ENCODE measurements around the gene HECTD1. TPM values are rescaled to one million over a fixed set of nuclear protein-coding genes. Genes with fewer than 3 reads are reported as not detected.

HECTD1 gene
- polyA plus RNA-seq, 1 experiment = 121 TPM

DNA sequence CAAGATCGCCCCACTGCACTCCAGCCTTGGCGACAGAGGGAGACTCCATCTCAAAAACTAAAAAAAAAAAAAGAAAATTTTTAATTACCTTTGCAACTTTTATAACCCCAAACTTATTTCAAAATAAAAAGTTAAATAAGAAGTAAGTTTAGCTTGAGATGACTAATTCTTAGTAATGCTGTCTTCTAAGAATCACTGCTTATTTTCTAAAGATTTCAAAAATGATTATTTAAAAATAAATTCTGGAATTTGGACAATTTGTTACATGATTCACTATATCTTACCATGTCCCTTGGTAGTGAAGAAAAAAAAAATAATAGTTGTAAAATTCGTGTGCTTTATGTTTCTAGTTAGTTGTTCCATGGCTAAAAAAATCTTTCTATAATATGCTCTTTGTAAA lies 11.6 kb upstream of the HECTD1 start:
- CTCF ChIA-PET = no interaction called here
- Histone ChIP-seq H3K27ac (ENCODE audit: low read depth, low read length) (no peak overlapping the region), H3K9me3 (ENCODE audit: control insufficient read depth, insufficient read depth, low read length) (no peaks in the 10 kb centered on the region), H3K4me3 (ENCODE audit: low read depth, low read length) (no peak overlapping the region), H3K27me3 (ENCODE audit: control insufficient read depth, insufficient read depth, low read length) (no peaks in the 10 kb centered on the region)
- TF ChIP-seq, protein P1, sequence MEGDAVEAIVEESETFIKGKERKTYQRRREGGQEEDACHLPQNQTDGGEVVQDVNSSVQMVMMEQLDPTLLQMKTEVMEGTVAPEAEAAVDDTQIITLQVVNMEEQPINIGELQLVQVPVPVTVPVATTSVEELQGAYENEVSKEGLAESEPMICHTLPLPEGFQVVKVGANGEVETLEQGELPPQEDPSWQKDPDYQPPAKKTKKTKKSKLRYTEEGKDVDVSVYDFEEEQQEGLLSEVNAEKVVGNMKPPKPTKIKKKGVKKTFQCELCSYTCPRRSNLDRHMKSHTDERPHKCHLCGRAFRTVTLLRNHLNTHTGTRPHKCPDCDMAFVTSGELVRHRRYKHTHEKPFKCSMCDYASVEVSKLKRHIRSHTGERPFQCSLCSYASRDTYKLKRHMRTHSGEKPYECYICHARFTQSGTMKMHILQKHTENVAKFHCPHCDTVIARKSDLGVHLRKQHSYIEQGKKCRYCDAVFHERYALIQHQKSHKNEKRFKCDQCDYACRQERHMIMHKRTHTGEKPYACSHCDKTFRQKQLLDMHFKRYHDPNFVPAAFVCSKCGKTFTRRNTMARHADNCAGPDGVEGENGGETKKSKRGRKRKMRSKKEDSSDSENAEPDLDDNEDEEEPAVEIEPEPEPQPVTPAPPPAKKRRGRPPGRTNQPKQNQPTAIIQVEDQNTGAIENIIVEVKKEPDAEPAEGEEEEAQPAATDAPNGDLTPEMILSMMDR (IDR thresholded peaks at IDR 0.05; ENCODE audit: low read depth, low read length) = no peak
- POLR2A ChIA-PET = interaction anchor here (0.6 kb wide), 1 partner anchor 44 kb away, joined by 3 read pairs; no protein-coding TSS in a partner anchor
- no peak for DNase-seq (ENCODE audit: low read depth, low spot score)

DNA sequence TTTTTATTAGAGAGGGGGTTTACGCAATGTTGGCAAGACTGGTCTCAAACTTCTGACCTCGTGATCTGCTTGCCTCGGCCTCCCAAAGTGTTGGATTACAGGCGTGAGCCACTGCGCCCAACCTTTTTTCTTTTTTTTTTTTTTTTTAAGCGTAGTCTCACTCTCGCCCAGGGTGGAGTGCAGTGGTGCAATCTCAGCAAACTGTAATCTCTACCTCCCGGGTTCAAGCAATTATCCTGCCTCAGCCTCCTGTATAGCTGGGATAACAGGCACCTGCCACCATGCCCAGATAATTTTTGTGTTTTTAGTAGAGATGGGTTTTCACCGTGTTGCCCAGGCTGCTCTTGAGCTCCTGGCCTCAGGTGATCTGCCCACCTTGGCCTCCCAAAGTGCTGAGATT lies 8.8 kb upstream of the HECTD1 start:
- Histone ChIP-seq H3K9me3 (ENCODE audit: control insufficient read depth, insufficient read depth, low read length) (no peaks in the 10 kb centered on the region), H3K4me3 (ENCODE audit: low read depth, low read length) (no peak overlapping the region), H3K27me3 (ENCODE audit: control insufficient read depth, insufficient read depth, low read length) (no peaks in the 10 kb centered on the region), H3K27ac (ENCODE audit: low read depth, low read length) (no peak overlapping the region)
- DNase-seq (ENCODE audit: low read depth, low spot score) = no peak
- ChIA-PET CTCF (no interaction called here), POLR2A (no interaction called here)
- TF ChIP-seq, protein P1 (IDR thresholded peaks at IDR 0.05; ENCODE audit: low read depth, low read length) = no peak

DNA sequence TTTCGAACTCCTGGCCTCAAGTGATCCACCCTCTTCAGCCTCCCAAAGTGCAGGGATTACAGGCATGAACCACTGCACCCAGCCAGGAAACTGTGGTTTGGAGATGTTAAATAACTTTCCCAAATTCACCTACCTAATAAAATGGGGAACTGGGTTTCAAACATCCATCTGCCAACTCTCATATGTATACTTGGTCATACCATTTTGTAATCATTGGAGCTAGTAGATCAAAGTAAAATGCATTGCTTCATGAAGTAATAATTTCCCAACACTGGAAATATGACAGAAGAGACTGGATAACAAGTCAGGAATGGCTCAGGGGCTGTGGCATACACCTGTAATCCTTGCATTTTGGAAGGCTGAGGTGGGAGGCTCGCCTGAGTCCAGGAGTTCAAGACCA lies 5.3 kb upstream of the HECTD1 start:
- no peak overlapping the region for H3K4me3 ChIP-seq (ENCODE audit: low read depth, low read length)
- H3K27ac ChIP-seq (ENCODE audit: low read depth, low read length) = no peak overlapping the region
- POLR2A ChIA-PET = no interaction called here
- TF ChIP-seq, protein P1 (IDR thresholded peaks at IDR 0.05; ENCODE audit: low read depth, low read length) = no peak
- no peaks in the 10 kb centered on the region for H3K27me3 ChIP-seq (ENCODE audit: control insufficient read depth, insufficient read depth, low read length)
- DNase-seq (ENCODE audit: low read depth, low spot score) = no peak
- no peaks in the 10 kb centered on the region; the same call in 1 of the 2 replicates for H3K9me3 ChIP-seq (ENCODE audit: control insufficient read depth, insufficient read depth, low read length)
- CTCF ChIA-PET = no interaction called here

DNA sequence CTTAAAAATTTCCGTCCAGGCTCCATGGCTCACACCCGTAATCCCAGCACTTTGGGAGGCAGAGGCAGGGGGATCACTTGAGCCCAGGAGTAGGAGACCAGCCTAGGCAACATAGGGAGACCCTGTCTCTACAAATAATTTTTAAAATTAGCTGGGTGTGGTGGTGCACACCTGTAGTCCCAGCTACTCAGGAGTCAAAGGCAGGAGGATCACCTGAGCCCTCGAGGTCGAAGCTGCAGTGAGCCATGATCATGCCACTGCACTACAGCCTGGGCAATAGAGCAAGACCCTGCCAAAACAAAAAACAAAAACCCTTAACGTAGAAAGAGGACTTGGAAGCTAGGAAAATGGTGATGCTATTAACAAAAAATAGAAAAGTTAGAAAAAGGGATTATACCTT lies 2.0 kb upstream of the HECTD1 start:
- ChIA-PET CTCF (interaction anchor here (0.6 to 3.7 kb wide), 5 partner anchors 21 to 1193 kb away, joined by 3 to 19 read pairs (median 4); no protein-coding TSS in a partner anchor), POLR2A (no interaction called here)
- TF ChIP-seq, protein P1 (IDR thresholded peaks at IDR 0.05; ENCODE audit: low read depth, low read length) = no peak
- Histone ChIP-seq H3K27ac (ENCODE audit: low read depth, low read length) (no peak overlapping the region), H3K9me3 (ENCODE audit: control insufficient read depth, insufficient read depth, low read length) (no peaks in the 10 kb centered on the region; the same call in 1 of the 2 replicates), H3K27me3 (ENCODE audit: control insufficient read depth, insufficient read depth, low read length) (no peaks in the 10 kb centered on the region), H3K4me3 (ENCODE audit: low read depth, low read length) (no peak overlapping the region)
- no peak for DNase-seq (ENCODE audit: low read depth, low spot score)

DNA sequence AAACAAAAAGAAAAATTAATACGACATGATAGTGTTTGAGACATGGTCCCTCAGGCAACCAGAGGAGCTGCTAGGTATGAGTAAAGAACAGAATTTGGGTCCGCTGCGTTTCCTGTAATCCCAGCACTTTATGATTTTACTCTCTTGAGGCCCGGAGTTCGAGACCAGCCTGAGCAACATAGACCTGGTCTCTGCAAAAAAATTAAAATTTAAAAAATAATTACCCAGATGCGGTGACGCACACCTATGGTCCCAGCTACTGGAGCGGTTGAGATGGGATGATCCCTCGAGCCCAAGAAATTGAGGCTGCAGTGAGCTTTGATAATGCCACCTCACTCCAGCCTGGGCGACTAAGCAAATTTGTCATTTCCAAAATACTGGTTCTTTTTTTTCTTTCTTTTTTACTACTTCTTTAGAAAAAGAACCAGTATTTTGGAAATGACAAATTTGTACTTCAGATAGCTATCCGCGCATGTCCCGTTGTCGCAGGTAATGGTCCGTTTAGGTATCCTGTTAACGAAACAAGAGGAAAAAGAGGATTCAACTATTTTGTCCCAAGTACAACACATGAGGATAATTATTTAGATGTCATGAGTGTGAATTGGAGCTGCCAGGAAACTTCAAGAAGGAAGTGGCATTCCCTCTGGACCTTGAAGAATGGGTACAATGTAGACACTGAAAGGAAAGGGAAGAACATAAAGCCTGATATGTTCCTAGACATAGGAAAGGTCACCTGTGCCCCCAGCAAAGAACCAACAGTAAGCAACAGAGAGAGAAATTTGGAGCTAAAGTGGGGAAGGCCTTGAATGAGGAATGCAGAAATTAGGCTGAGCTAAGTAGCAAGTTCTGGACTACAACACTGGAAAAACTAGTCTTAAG lies 1.2 kb upstream of the HECTD1 start:
- Histone ChIP-seq H3K27ac (ENCODE audit: low read depth, low read length) (peak overlapping the region; percentile 99), H3K27me3 (ENCODE audit: control insufficient read depth, insufficient read depth, low read length) (no peaks in the 10 kb centered on the region), H3K9me3 (ENCODE audit: control insufficient read depth, insufficient read depth, low read length) (no peaks in the 10 kb centered on the region; the same call in 1 of the 2 replicates), H3K4me3 (ENCODE audit: low read depth, low read length) (peak overlapping the region; percentile 77)
- CTCF ChIA-PET = interaction anchor here (0.8 to 3.7 kb wide), 10 partner anchors 10 to 142 kb away, joined by 3 to 19 read pairs (median 6); no protein-coding TSS in a partner anchor
- POLR2A ChIA-PET = interaction anchor here (0.6 to 2.6 kb wide), 5 partner anchors 14 to 212 kb away, joined by 3 to 23 read pairs (median 9); partner anchors contain the start of gene HEATR5A
- TF ChIP-seq, protein P1 (IDR thresholded peaks at IDR 0.05; ENCODE audit: low read depth, low read length) = no peak
- no peak for DNase-seq (ENCODE audit: low read depth, low spot score)

All from AG04450 (cell line).